Heart right ventricle (tissue), 16 donors: ENCODE results near the gene MOV10. TPM values are rescaled to one million over a fixed set of nuclear protein-coding genes. Genes with fewer than 3 reads are reported as not detected.
"Not testable (repeated sequence)": the region's sequence is repeated elsewhere in the genome, so short reads cannot be mapped to it uniquely, and the experiment has no call there.

Experiments used
- ATAC-seq, 8 donors: fragments of 200-7000 bp; cut with Tn5 transposase; one replicate each; pipeline ENCODE4 v1.9.1; 2020; ENCODE audit warnings: mild to moderate bottlenecking in 8 of 8, moderate library complexity in 8 of 8, moderate number of reproducible peaks in 1 of 8
- DNase-seq, 2 donors: peaks; one replicate each; pipeline ENCODE4 v3.0.0-alpha.2; 2020
- H3K27ac ChIP-seq, 10 donors: fragments of 200-600 bp; sonication (generic) in 2 of 10; one replicate each; pipeline versions ENCODE4 v1.5.0 to v1.8.0; 2020 to 2022; ENCODE audit warnings: mild to moderate bottlenecking in 3 of 10
- H3K27me3 ChIP-seq, 7 donors: fragments of 200-600 bp; one replicate each; pipeline ENCODE4 v1.8.0; 2021 to 2022; ENCODE audit warnings: mild to moderate bottlenecking in 2 of 7
- H3K36me3 ChIP-seq, 9 donors: fragments of 200-600 bp; sonication (generic) in 1 of 9; one replicate each; pipeline versions ENCODE4 v1.5.0 to v1.8.0; 2020 to 2022; ENCODE audit warnings: mild to moderate bottlenecking in 2 of 9
- H3K4me1 ChIP-seq, 9 donors: fragments of 200-600 bp; sonication (generic) in 1 of 9; one replicate each; pipeline versions ENCODE4 v1.5.0 to v1.8.0; 2020 to 2022; ENCODE audit warnings: mild to moderate bottlenecking in 4 of 9
- H3K4me3 ChIP-seq, 10 donors: fragments of 200-600 bp; sonication (generic) in 2 of 10; one replicate each; pipeline versions ENCODE4 v1.5.0 to v1.8.0; 2020 to 2022; ENCODE audit warnings: mild to moderate bottlenecking in 7 of 10, moderate library complexity in 2 of 10
- H3K9me3 ChIP-seq, 11 donors: fragments of 200-600 bp in 10 of 11; sonication (generic) in 2 of 11; one replicate each; pipeline versions ENCODE4 v1.5.0 to v1.8.0; 2013 to 2022; ENCODE audit warnings: mild to moderate bottlenecking in 2 of 11, control low read depth in 1 of 11, moderate library complexity in 1 of 11
- WGBS, 2 donors: extraction: QIAGEN DNeasy Blood & Tissue Kit; methylation state at CpG; one replicate each; pipeline ENCODE4 v1.1.7; 2013; ENCODE audit warnings: inconsistent platforms in 1 of 2; 5-methylcytosine and 5-hydroxymethylcytosine counted together
- intact Hi-C, 10 donors: fragments of 100-400 bp; cut with DNase I; formaldehyde crosslinking; loops; one replicate each; pipeline versions ENCODE4 v1.11.1 to v1.14.2; 2022
- polyA plus RNA-seq, 2 donors: library from polyadenylated mRNA; stranded (reverse); fragments of 200-250 nt; gene quantifications; one replicate each; pipeline ENCODE4 v1.2.3, GENCODE V29; 2013
- total RNA-seq, 10 donors: library from RNA; stranded (reverse); fragmentation: NEBNext Ultra II Directional in 3 of 10; extraction: Animal tissue kit (Norgen Biotek cat#: 25700) in 3 of 10; gene quantifications; one replicate each; pipeline versions ENCODE4 v1.2.1 to v1.2.4, GENCODE V29; 2021 to 2023
- TF ChIP-seq, protein P1 (sequence below), 9 donors: fragments of 200-600 bp; sonication (generic) in 2 of 9; IDR thresholded peaks; one replicate each; pipeline versions ENCODE4 v1.5.0 to v1.8.0; 2021 to 2022; ENCODE audit warnings: antibody characterized with exemption in 9 of 9, mild to moderate bottlenecking in 5 of 9, moderate library complexity in 1 of 9
- donor health status: Arrhythmogenic right ventricular cardiomyopathy.
- donor health status: ischemic (EF 13 %, LVEDD 7.1; RV severe dilation, severe dysfunction).
- donor health status: healthy with polysubstance abuse.
- donor health status: DM: no; HTN: yes; CAD: no.
- donor health status: DM: no; HTN: no; CAD: no.
- donor health status: ischemic (EF 25% LVEDD 6.9; RV normal size, moderate dysfunction).
- donor health status: ischemic (EF 25% LVEDD 5.7; RV mildly dilated, moderate dysfunction).
- donor health status: healthy.
- donor health status: DM: yes; HTN: yes; CAD: no.
- donor health status: Ischemic cardiomyopathy.
- donor health status: ischemic (EF 35%, LVEDD 5.7; RV mildly dilated, moderate dysfunction).
- donor health status: nonischemic (EF 11% LVEDD 7.7; RV severe dilation, severe dysfunction).
- donor health status: DM: yes; HTN: yes; CAD: no.
- donor health status: PGD.
- donor health status: ischemic (EF 29% LVEDD 5.4; RV normal size, mild dysfunction).
- donor health status: nonischemic (EF 23%, LVEDD 6.1; RV moderate dilation, normal function).

Gene MOV10
- total and polyA plus RNA-seq, 12 donors: 6.3 to 69.4 (median 14.2) TPM

DNA sequence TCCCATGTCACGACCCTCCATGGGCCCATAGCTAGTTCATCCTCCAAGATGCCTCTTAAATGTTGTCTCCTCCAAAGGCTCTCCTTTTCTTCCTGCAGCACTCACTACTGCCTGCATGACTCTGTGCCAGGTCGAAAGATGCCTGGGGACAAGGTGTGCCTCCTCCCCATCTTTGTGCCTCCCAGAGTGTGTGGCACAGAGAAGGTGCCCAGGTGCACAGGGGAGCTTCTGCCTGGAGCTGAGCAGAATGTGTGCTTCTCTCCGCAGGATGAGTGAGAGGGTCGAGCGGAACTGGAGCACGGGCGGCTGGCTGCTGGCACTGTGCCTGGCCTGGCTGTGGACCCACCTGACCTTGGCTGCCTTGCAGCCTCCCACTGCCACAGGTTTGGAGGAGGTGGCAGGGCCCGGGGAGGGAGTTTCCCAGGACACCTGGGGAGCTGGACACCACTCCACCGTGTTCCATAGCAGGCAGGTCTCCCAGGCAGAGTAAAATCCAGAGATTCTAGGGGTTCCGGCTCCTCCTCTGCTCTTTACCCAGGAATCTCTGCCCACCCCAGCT, 47.6 kb downstream of the MOV10 start:
- Histone ChIP-seq H3K9me3 (no peaks in the 10 kb centered on the region), H3K4me1 (peaks cover 0 to 23% (median 7%) of the 10 kb centered on the region in 9 donors), H3K27me3 (peaks cover 0 to 34% (median 12%) of the 10 kb centered on the region in 7 donors), H3K36me3 (no peaks in the 10 kb centered on the region), H3K4me3 (no peak overlapping the region), H3K27ac (no peak overlapping the region)
- no peak for ATAC-seq
- DNase-seq: no peak
- TF ChIP-seq, protein P1, sequence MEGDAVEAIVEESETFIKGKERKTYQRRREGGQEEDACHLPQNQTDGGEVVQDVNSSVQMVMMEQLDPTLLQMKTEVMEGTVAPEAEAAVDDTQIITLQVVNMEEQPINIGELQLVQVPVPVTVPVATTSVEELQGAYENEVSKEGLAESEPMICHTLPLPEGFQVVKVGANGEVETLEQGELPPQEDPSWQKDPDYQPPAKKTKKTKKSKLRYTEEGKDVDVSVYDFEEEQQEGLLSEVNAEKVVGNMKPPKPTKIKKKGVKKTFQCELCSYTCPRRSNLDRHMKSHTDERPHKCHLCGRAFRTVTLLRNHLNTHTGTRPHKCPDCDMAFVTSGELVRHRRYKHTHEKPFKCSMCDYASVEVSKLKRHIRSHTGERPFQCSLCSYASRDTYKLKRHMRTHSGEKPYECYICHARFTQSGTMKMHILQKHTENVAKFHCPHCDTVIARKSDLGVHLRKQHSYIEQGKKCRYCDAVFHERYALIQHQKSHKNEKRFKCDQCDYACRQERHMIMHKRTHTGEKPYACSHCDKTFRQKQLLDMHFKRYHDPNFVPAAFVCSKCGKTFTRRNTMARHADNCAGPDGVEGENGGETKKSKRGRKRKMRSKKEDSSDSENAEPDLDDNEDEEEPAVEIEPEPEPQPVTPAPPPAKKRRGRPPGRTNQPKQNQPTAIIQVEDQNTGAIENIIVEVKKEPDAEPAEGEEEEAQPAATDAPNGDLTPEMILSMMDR (IDR thresholded peaks at IDR 0.05): no peak
- WGBS, 2 donors: 48 to 62% methylated on average over 10 of the region's 10 CpGs
- intact Hi-C loops: loop anchor here in 1 of 10 donors (10.0 kb wide), 1 partner anchor 323 kb away; no protein-coding TSS in a partner anchor

DNA sequence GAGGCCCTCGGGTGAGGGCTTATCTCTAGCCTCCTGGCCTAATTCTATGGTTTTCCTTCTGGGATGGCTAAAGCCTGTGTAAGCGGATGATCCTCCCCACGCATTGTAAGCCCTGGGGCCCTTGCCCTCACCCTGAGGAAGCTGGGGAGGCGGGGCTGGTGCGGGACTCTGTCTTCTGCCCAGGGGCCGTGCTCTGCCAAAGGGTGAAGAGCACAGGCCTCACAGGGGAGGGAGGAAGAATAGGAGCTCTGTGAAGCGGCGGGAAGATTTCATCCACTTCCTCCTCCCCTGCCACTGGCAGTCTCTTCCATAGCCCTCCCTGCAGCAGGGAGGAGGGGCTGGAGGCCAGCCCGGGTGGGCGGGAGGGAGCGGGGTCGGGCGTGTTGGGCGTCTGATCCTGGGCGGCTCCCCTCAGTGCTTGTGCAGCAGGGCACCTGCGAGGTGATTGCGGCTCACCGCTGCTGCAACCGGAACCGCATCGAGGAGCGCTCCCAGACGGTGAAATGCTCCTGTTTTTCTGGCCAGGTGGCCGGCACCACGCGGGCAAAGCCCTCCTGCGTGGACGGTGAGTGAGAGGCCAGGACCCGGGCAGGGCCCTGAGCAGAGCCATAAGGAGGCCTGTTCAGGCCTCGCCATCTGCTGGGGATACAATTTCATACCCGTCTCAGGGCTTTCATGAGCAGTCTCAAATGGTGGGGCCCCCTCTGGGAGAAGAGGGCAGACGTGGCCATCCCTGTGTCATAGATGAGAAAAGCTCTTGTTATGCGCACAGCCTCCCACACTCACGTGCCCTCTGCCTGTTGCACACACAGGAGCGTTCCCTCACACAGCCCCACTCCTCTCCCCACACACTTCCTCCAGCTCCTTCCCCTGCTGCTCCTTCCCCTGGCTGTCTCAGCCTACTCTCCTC, 48.4 kb downstream of the MOV10 start:
- Histone ChIP-seq H3K4me1 (peaks cover 0 to 23% (median 7%) of the 10 kb centered on the region in 9 donors), H3K4me3 (peak overlapping the region in 8 of 10 donors; percentile 8 to 41 (median 32)), H3K36me3 (no peaks in the 10 kb centered on the region), H3K9me3 (no peaks in the 10 kb centered on the region), H3K27ac (no peak overlapping the region), H3K27me3 (peaks cover 0 to 32% (median 12%) of the 10 kb centered on the region in 7 donors)
- WGBS, 2 donors: 24 to 31% methylated on average over 32 to 35 of the region's 35 CpGs
- DNase-seq (no peak), ATAC-seq (peak in 6 of 8 donors; percentile 20 to 53 (median 30))
- TF ChIP-seq, protein P1 (IDR thresholded peaks at IDR 0.05): no peak
- intact Hi-C loops: loop anchor here in 1 of 10 donors (10.0 kb wide), 1 partner anchor 322 kb away; no protein-coding TSS in a partner anchor

DNA sequence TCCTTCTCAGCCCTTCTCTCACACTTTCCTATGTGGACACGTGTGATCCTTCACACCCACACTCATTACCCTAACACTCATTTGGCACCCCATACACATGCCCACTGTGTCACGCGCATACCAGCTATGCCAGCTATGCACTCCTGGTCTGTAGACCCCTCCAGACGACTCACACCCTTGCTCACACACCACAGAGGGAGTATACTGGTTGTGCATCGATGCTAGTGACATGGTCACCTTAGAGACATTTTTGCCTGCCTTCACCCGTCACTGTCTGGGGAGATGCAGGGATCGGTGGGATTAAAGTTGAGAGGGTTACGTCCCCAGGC, 49.0 kb downstream of the MOV10 start:
- TF ChIP-seq, protein P1 (IDR thresholded peaks at IDR 0.05): no peak
- no peaks in the 10 kb centered on the region for H3K36me3 ChIP-seq
- H3K27ac ChIP-seq: no peak overlapping the region
- DNase-seq: no peak
- 82 to 84% methylated on average over 8 of the region's 8 CpGs for WGBS, 2 donors
- peaks cover 0 to 20% (median 7%) of the 10 kb centered on the region in 9 donors for H3K4me1 ChIP-seq
- ATAC-seq: no peak
- no peaks in the 10 kb centered on the region for H3K9me3 ChIP-seq
- H3K27me3 ChIP-seq: peaks cover 0 to 31% (median 12%) of the 10 kb centered on the region in 7 donors
- no peak overlapping the region for H3K4me3 ChIP-seq
- intact Hi-C loops: loop anchor here in 1 of 10 donors (10.0 kb wide), 1 partner anchor 321 kb away; no protein-coding TSS in a partner anchor

DNA sequence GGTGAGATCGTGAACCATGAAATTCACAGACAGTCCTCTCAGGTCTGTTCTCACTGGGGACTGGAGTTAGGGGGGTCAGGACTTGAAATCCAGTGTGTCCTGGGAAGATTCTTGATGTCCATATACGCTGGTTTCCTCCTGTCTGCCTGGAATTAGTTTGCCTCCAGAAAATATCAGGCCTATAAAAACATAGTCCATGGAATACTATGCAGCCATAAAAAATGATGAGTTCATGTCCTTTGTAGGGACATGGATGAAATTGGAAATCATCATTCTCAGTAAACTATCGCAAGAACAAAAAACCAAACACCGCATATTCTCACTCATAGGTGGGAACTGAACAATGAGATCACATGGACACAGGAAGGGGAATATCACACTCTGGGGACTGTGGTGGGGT, 49.8 kb downstream of the MOV10 start:
- not testable (repeated sequence) for H3K9me3 ChIP-seq, DNase-seq, H3K36me3 ChIP-seq, H3K27ac ChIP-seq, H3K4me3 ChIP-seq, ATAC-seq
- intact Hi-C loops: loop anchor here in 1 of 10 donors (10.0 kb wide), 1 partner anchor 321 kb away; no protein-coding TSS in a partner anchor
- peaks cover 0 to 27% (median 7%) of the 10 kb centered on the region in 7 donors for H3K27me3 ChIP-seq
- H3K4me1 ChIP-seq: peaks cover 0 to 14% (median 7%) of the 10 kb centered on the region in 9 donors
- WGBS, 2 donors: 95 to 98% methylated on average over 2 of the region's 4 CpGs
